ENCODE results near the gene DEPDC1B.

DEPDC1B gene

GRCh38 chr5:60690326-60690725 lies 9.6 kb downstream of the DEPDC1B start:
- Histone ChIP-seq H3K9me3 (ENCODE audit: control insufficient read depth, insufficient read depth, low read depth, low read length) (no peaks in the 10 kb centered on the region), H3K4me1 (ENCODE audit: control insufficient read depth, insufficient read depth, low read length) (no peaks in the 10 kb centered on the region; the same call in 1 of the 2 replicates), H3K4me3 (ENCODE audit: low read depth, low read length) (no peak overlapping the region), H3K27ac (ENCODE audit: extremely low read depth, low read depth, low read length) (no peak overlapping the region), H3K36me3 (ENCODE audit: control insufficient read depth in 2 of 2, insufficient read depth in 1 of 2, low read length in 2 of 2) (peaks cover 13 to 17% of the 10 kb centered on the region in 2 experiments; a peak in 2 of 3 replicates)
- ChIA-PET CTCF (interaction anchor here (0.6 to 5.9 kb wide), 2 partner anchors 8 to 404 kb away, joined by 3 to 32 read pairs; partner anchors contain the start of gene DEPDC1B), POLR2A (interaction anchor here (1.3 kb wide), 1 partner anchor 10 kb away, joined by 8 read pairs; the partner anchor contains the start of gene DEPDC1B)
- TF ChIP-seq ZNF292 (tag by site-specific recombination; IDR thresholded peaks at IDR 0.05; ENCODE audit: borderline replicate concordance, low read depth), result no peak
- no peak for TF ChIP-seq ZNF692 (tag by site-specific recombination; IDR thresholded peaks at IDR 0.05)
- no peak for TF ChIP-seq ZNF830 (tag by site-specific recombination; IDR thresholded peaks at IDR 0.05; ENCODE audit: low read depth)
- TF ChIP-seq GFI1B (tag by site-specific recombination; IDR thresholded peaks at IDR 0.05), result no peak
- TF ChIP-seq ZNF792 (tag by site-specific recombination; IDR thresholded peaks at IDR 0.05), result no peak
- no peak for TF ChIP-seq ZNF202 (tag by site-specific recombination; IDR thresholded peaks at IDR 0.05; ENCODE audit: borderline replicate concordance)
- no peak for TF ChIP-seq ZIC2 (tag by site-specific recombination; IDR thresholded peaks at IDR 0.05)
- no peak for TF ChIP-seq ZNF664 (tag by site-specific recombination; IDR thresholded peaks at IDR 0.05)
- TF ChIP-seq ZNF518A (tag by site-specific recombination; conservative IDR thresholded peaks at IDR 0.05; ENCODE audit: low read depth), result no peak
- TF ChIP-seq ZNF366 (tag by site-specific recombination; conservative IDR thresholded peaks at IDR 0.05), result no peak
- TF ChIP-seq ZNF610 (tag by site-specific recombination; IDR thresholded peaks at IDR 0.05; ENCODE audit: borderline replicate concordance), result no peak
- no peak for TF ChIP-seq ZNF24 (tag by site-specific recombination; IDR thresholded peaks at IDR 0.05)
- no peak for TF ChIP-seq TRIM28 (IDR thresholded peaks at IDR 0.05; ENCODE audit: borderline replicate concordance, low read length)

GRCh38 chr5:60688980-60689379 lies 11.0 kb downstream of the DEPDC1B start:
- no peaks in the 10 kb centered on the region for H3K9me3 ChIP-seq (ENCODE audit: control insufficient read depth, insufficient read depth, low read depth, low read length)
- CTCF ChIA-PET, result interaction anchor here (0.6 to 5.9 kb wide), 6 partner anchors 9 to 1379 kb away, joined by 3 to 32 read pairs (median 7); partner anchors contain the start of gene DEPDC1B
- TF ChIP-seq KLF9 (tag by site-specific recombination; IDR thresholded peaks at IDR 0.05; ENCODE audit: low read depth), result no peak
- no peak for TF ChIP-seq BCL11B (tag by site-specific recombination; IDR thresholded peaks at IDR 0.05; ENCODE audit: low read depth)
- no peak overlapping the region for H3K27ac ChIP-seq (ENCODE audit: extremely low read depth, low read depth, low read length)
- POLR2A ChIA-PET, result no interaction called here
- no peak overlapping the region for H3K4me3 ChIP-seq (ENCODE audit: low read depth, low read length)
- H3K36me3 ChIP-seq (ENCODE audit: control insufficient read depth in 2 of 2, insufficient read depth in 1 of 2, low read length in 2 of 2), result peaks cover 9 to 16% of the 10 kb centered on the region in 2 experiments
- no peaks in the 10 kb centered on the region; the same call in 1 of the 2 replicates for H3K4me1 ChIP-seq (ENCODE audit: control insufficient read depth, insufficient read depth, low read length)
